Measurements from ENCODE around the gene ST3GAL3.

The ST3GAL3 gene

GRCh38 chr1:43705982-43706597, 1.2 kb upstream of the ST3GAL3 start:
- Histone ChIP-seq H3K79me1 (ENCODE audit: low read depth, low read length) (peaks cover 3% of the 10 kb centered on the region), H2BK12ac (ENCODE audit: low read length) (no peak overlapping the region), H3K14ac (ENCODE audit: low read length) (no peak overlapping the region), H3K4me1 (ENCODE audit: control insufficient read depth in 2 of 2, insufficient read depth in 1 of 2, low read depth in 1 of 2, low read length in 2 of 2) (peaks cover 2 to 6% of the 10 kb centered on the region in 2 donors), H2BK120ac (ENCODE audit: low read depth, low read length) (no peak overlapping the region), H3K27me3 (ENCODE audit: control insufficient read depth in 3 of 3, insufficient read depth in 3 of 3, low read depth in 1 of 3, low read length in 3 of 3) (no peaks in the 10 kb centered on the region), H3K4me2 (ENCODE audit: insufficient read depth, low read length, poor library complexity, severe bottlenecking) (peak overlapping the region; percentile 100), H3K4me3 (ENCODE audit: low read length in 2 of 2) (peak overlapping the region in 1 of 2 donors; percentile 99), H2BK15ac (ENCODE audit: low read length) (no peak overlapping the region), H2BK5ac (ENCODE audit: low read length) (no peak overlapping the region), H3K36me3 (replicated peaks in 1 of 2; ENCODE audit: control insufficient read depth in 2 of 2, insufficient read depth in 2 of 2, low read length in 2 of 2) (peaks cover 21 to 76% of the 10 kb centered on the region in 2 donors), H3K18ac (ENCODE audit: low read length) (no peak overlapping the region), H3K9me3 (replicated peaks in 1 of 2; ENCODE audit: control insufficient read depth in 2 of 2, insufficient read depth in 1 of 2, low read depth in 1 of 2, low read length in 2 of 2) (no peaks in the 10 kb centered on the region), H3K23ac (ENCODE audit: low read depth, low read length, poor library complexity) (peak overlapping the region; percentile 43), H3K27ac (replicated peaks; ENCODE audit: low read length) (no peak overlapping the region), H2AFZ (ENCODE audit: low read length) (peak overlapping the region; percentile 98), H4K91ac (ENCODE audit: low read depth, low read length, poor library complexity) (no peak overlapping the region), H3K4ac (ENCODE audit: low read length) (no peak overlapping the region), H4K8ac (ENCODE audit: low read depth, low read length) (no peak overlapping the region), H3K9ac (ENCODE audit: low read depth, low read length, poor library complexity) (no peak overlapping the region), H2AK5ac (ENCODE audit: low read depth, low read length) (no peak overlapping the region)
- DNase-seq (ENCODE audit: low spot score), result no peak
- no CpG with 5 or more reads among the region's 5 CpGs for WGBS, 2 donors (ENCODE audit: extremely low coverage in 2 of 2, insufficient read length in 2 of 2, insufficient replicate concordance in 1 of 2)

- peak overlapping the region; percentile 98 for H3K9ac ChIP-seq (ENCODE audit: low read depth, low read length, poor library complexity)
- H2AK5ac ChIP-seq (ENCODE audit: low read depth, low read length), result peak overlapping the region; percentile 89
- DNase-seq (ENCODE audit: low spot score), result peak; percentile 20
- H3K4ac ChIP-seq (ENCODE audit: low read length), result peak overlapping the region; percentile 90
- H3K23ac ChIP-seq (ENCODE audit: low read depth, low read length, poor library complexity), result peak overlapping the region; percentile 100
- H3K79me1 ChIP-seq (ENCODE audit: low read depth, low read length), result peaks cover 3% of the 10 kb centered on the region
- peak overlapping the region; percentile 91 to 99 for H3K4me3 ChIP-seq (ENCODE audit: low read length in 2 of 2)
- H3K18ac ChIP-seq (ENCODE audit: low read length), result peak overlapping the region; percentile 97
- H3K14ac ChIP-seq (ENCODE audit: low read length), result peak overlapping the region; percentile 91
- peak overlapping the region; percentile 58 for H2BK120ac ChIP-seq (ENCODE audit: low read depth, low read length)
- peak overlapping the region; percentile 100 for H3K4me2 ChIP-seq (ENCODE audit: insufficient read depth, low read length, poor library complexity, severe bottlenecking)
- H2AFZ ChIP-seq (ENCODE audit: low read length), result peak overlapping the region; percentile 98
- no peak overlapping the region for H4K91ac ChIP-seq (ENCODE audit: low read depth, low read length, poor library complexity)
- H2BK12ac ChIP-seq (ENCODE audit: low read length), result peak overlapping the region; percentile 27
- H2BK5ac ChIP-seq (ENCODE audit: low read length), result peak overlapping the region; percentile 56
- H3K27me3 ChIP-seq (ENCODE audit: control insufficient read depth in 3 of 3, insufficient read depth in 3 of 3, low read depth in 1 of 3, low read length in 3 of 3), result no peaks in the 10 kb centered on the region
- H3K9me3 ChIP-seq (replicated peaks in 1 of 2; ENCODE audit: control insufficient read depth in 2 of 2, insufficient read depth in 1 of 2, low read depth in 1 of 2, low read length in 2 of 2), result no peaks in the 10 kb centered on the region
- peak overlapping the region; percentile 30 for H2BK15ac ChIP-seq (ENCODE audit: low read length)
- no peak overlapping the region for H4K8ac ChIP-seq (ENCODE audit: low read depth, low read length)
- H3K36me3 ChIP-seq (replicated peaks in 1 of 2; ENCODE audit: control insufficient read depth in 2 of 2, insufficient read depth in 2 of 2, low read length in 2 of 2), result peaks cover 17 to 75% of the 10 kb centered on the region in 2 donors
- H3K4me1 ChIP-seq (ENCODE audit: control insufficient read depth in 2 of 2, insufficient read depth in 1 of 2, low read depth in 1 of 2, low read length in 2 of 2), result peaks cover 2 to 6% of the 10 kb centered on the region in 2 donors
- WGBS, 2 donors (ENCODE audit: extremely low coverage in 2 of 2, insufficient read length in 2 of 2, insufficient replicate concordance in 1 of 2), result no CpG with 5 or more reads among the region's 30 CpGs
- no peak overlapping the region for H3K27ac ChIP-seq (replicated peaks; ENCODE audit: low read length)
Observed at GRCh38 chr1:43706598-43707189, 642 bp upstream of the ST3GAL3 start.

GRCh38 chr1:43708002-43708410, 670 bp downstream of the ST3GAL3 start:
- H2BK15ac ChIP-seq (ENCODE audit: low read length), result no peak overlapping the region
- H3K27ac ChIP-seq (replicated peaks; ENCODE audit: low read length), result peak overlapping the region; percentile 90
- H3K23ac ChIP-seq (ENCODE audit: low read depth, low read length, poor library complexity), result peak overlapping the region; percentile 100
- no peak for DNase-seq (ENCODE audit: low spot score)
- H4K8ac ChIP-seq (ENCODE audit: low read depth, low read length), result no peak overlapping the region
- WGBS, 2 donors (ENCODE audit: extremely low coverage in 2 of 2, insufficient read length in 2 of 2, insufficient replicate concordance in 1 of 2), result no CpG with 5 or more reads among the region's 15 CpGs
- H3K4me2 ChIP-seq (ENCODE audit: insufficient read depth, low read length, poor library complexity, severe bottlenecking), result peak overlapping the region; percentile 69
- no peak overlapping the region for H3K4ac ChIP-seq (ENCODE audit: low read length)
- H3K36me3 ChIP-seq (replicated peaks in 1 of 2; ENCODE audit: control insufficient read depth in 2 of 2, insufficient read depth in 2 of 2, low read length in 2 of 2), result peaks cover 15 to 71% of the 10 kb centered on the region in 2 donors
- peak overlapping the region; percentile 88 for H2BK5ac ChIP-seq (ENCODE audit: low read length)
- H4K91ac ChIP-seq (ENCODE audit: low read depth, low read length, poor library complexity), result no peak overlapping the region
- no peaks in the 10 kb centered on the region for H3K9me3 ChIP-seq (replicated peaks in 1 of 2; ENCODE audit: control insufficient read depth in 2 of 2, insufficient read depth in 1 of 2, low read depth in 1 of 2, low read length in 2 of 2)
- no peak overlapping the region for H2BK120ac ChIP-seq (ENCODE audit: low read depth, low read length)
- no peak overlapping the region for H2AK5ac ChIP-seq (ENCODE audit: low read depth, low read length)
- H3K18ac ChIP-seq (ENCODE audit: low read length), result peak overlapping the region; percentile 100
- peak overlapping the region; percentile 87 for H3K9ac ChIP-seq (ENCODE audit: low read depth, low read length, poor library complexity)
- peak overlapping the region; percentile 98 for H2AFZ ChIP-seq (ENCODE audit: low read length)
- no peak overlapping the region for H2BK12ac ChIP-seq (ENCODE audit: low read length)
- H3K14ac ChIP-seq (ENCODE audit: low read length), result no peak overlapping the region
- H3K4me1 ChIP-seq (ENCODE audit: control insufficient read depth in 2 of 2, insufficient read depth in 1 of 2, low read depth in 1 of 2, low read length in 2 of 2), result peaks cover 2 to 6% of the 10 kb centered on the region in 2 donors
- peak overlapping the region; percentile 93 to 99 for H3K4me3 ChIP-seq (ENCODE audit: low read length in 2 of 2)
- H3K27me3 ChIP-seq (ENCODE audit: control insufficient read depth in 3 of 3, insufficient read depth in 3 of 3, low read depth in 1 of 3, low read length in 3 of 3), result no peaks in the 10 kb centered on the region
- peaks cover 3% of the 10 kb centered on the region for H3K79me1 ChIP-seq (ENCODE audit: low read depth, low read length)

- no peaks in the 10 kb centered on the region for H3K9me3 ChIP-seq (replicated peaks in 1 of 2; ENCODE audit: control insufficient read depth in 2 of 2, insufficient read depth in 1 of 2, low read depth in 1 of 2, low read length in 2 of 2)
- no CpG with 5 or more reads among the region's 2 CpGs for WGBS, 2 donors (ENCODE audit: extremely low coverage in 2 of 2, insufficient read length in 2 of 2, insufficient replicate concordance in 1 of 2)
- H3K4ac ChIP-seq (ENCODE audit: low read length), result no peak overlapping the region
- H3K14ac ChIP-seq (ENCODE audit: low read length), result no peak overlapping the region
- peaks cover 1% of the 10 kb centered on the region for H3K79me1 ChIP-seq (ENCODE audit: low read depth, low read length)
- H3K27ac ChIP-seq (replicated peaks; ENCODE audit: low read length), result no peak overlapping the region
- H2BK120ac ChIP-seq (ENCODE audit: low read depth, low read length), result no peak overlapping the region
- H2AK5ac ChIP-seq (ENCODE audit: low read depth, low read length), result no peak overlapping the region
- no peak overlapping the region for H2AFZ ChIP-seq (ENCODE audit: low read length)
- H3K18ac ChIP-seq (ENCODE audit: low read length), result no peak overlapping the region
- no peak overlapping the region for H2BK5ac ChIP-seq (ENCODE audit: low read length)
- no peaks in the 10 kb centered on the region for H3K27me3 ChIP-seq (ENCODE audit: control insufficient read depth in 3 of 3, insufficient read depth in 3 of 3, low read depth in 1 of 3, low read length in 3 of 3)
- no peak overlapping the region for H4K91ac ChIP-seq (ENCODE audit: low read depth, low read length, poor library complexity)
- no peak overlapping the region for H3K23ac ChIP-seq (ENCODE audit: low read depth, low read length, poor library complexity)
- no peak for DNase-seq (ENCODE audit: low spot score)
- no peak overlapping the region for H2BK15ac ChIP-seq (ENCODE audit: low read length)
- H2BK12ac ChIP-seq (ENCODE audit: low read length), result no peak overlapping the region
- peaks cover 0 to 42% of the 10 kb centered on the region in 2 donors for H3K36me3 ChIP-seq (replicated peaks in 1 of 2; ENCODE audit: control insufficient read depth in 2 of 2, insufficient read depth in 2 of 2, low read length in 2 of 2)
- H3K4me1 ChIP-seq (ENCODE audit: control insufficient read depth in 2 of 2, insufficient read depth in 1 of 2, low read depth in 1 of 2, low read length in 2 of 2), result peaks cover under 1 to 5% of the 10 kb centered on the region in 2 donors
- H3K4me3 ChIP-seq (ENCODE audit: low read length in 2 of 2), result no peak overlapping the region
- H3K4me2 ChIP-seq (ENCODE audit: insufficient read depth, low read length, poor library complexity, severe bottlenecking), result no peak overlapping the region
- H3K9ac ChIP-seq (ENCODE audit: low read depth, low read length, poor library complexity), result no peak overlapping the region
- H4K8ac ChIP-seq (ENCODE audit: low read depth, low read length), result no peak overlapping the region
Observed at GRCh38 chr1:43711049-43711448, 3.7 kb downstream of the ST3GAL3 start.
